Stimulated activated CD4-positive, alpha-beta T cell treated with anti-CD3 and anti-CD28 coated beads, TNF-alpha, amount 100 ng/mL, for 4 hours (primary cell): ENCODE results near the gene C6orf163.
"Not testable (repeated sequence)": the region's sequence is repeated elsewhere in the genome, so short reads cannot be mapped to it uniquely, and the experiment has no call there.

Experiments
- DNase-seq, 3 experiments: peaks; one replicate each; pipeline ENCODE4 v3.0.0-alpha.2; 2020; ENCODE audit warnings: low read depth in 3 of 3

The C6orf163 gene

GRCh38 chr6:87344731-87345130 lies at the start of gene C6orf163:
C6orf163 (plus strand) TSS chr6:87344813; CDS start chr6:87345100, 287 bp downstream.
- DNase-seq = no peak

- no peak for DNase-seq
Measured at GRCh38 chr6:87297119-87297518, 47.5 kb upstream of the C6orf163 start.

DNA sequence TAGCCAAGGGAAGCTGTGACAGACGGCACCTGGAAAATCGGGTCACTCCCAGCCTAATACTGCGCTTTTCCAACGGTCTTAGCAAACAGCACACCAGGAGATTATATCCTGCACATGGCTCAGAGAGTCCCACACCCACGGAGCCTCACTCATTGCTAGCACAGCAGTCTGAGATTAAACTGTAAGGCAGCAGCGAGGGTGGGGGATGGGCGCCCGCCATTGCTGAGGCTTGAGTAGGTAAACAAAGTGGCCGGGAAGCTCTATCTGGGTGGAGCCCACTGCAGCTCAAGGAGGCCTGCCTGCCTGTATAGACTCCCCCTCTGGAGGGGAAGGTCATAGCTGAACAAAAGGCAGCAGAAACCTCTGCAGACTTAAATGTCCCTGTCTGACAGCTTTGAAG lies 43.3 kb upstream of the C6orf163 start:
- DNase-seq = not testable (repeated sequence)

DNA sequence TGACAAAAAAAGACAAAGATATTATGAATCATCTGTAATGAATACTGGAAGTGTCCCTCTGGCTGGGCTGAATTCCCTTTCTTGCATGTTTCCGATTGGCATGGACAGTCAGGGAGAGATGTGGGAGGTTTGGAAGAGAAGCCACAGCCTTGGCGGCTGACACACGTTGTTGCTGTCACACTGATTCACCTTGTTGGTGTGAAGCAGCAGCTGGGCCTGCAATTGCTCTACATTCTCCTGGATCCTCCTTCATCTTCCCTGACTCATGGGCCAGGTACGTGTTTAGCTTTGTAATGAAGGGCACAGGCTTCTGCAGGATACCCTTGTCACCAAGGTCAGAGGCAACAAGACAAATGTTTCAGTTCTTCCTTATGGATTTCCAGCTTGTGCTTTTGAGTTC lies 35.6 kb upstream of the C6orf163 start:
- no peak for DNase-seq

DNA sequence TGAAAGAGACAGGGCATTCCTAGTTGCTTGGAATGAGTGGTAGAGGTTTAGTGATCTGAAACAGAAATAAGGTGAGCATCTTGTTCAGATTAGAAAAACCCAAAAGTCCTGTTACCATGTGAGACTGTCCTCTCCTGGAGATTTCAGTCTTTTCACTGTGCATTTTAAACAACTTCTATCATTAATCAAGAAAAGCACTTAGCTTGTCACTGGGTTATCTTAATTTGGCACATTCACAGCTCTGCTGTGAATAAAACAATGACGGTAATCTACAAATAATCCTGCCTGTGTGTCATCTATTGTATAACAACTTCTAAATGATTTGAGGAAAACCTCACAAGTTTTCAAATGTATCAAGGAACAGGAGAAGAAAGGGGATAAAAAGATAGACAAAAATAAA lies 31.8 kb upstream of the C6orf163 start:
- DNase-seq = no peak

DNA sequence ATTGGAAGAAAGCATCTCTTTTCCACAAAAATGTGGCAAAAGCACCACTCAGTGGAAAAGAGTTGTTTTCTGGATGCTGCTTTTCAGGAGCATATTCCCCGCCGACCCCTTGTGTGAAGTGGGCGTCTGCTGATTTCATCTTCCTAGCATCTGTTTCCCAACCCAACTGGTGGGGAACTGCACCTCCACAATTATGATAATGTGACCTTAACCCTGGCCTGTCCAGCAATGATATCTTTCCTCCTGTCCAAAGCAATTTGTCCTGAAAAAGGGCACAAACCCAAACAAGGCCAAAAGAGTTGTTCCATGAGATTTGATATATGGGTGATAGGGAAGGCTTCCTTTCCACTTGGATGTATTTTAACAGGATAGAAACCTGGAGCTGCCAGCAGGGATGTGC lies 29.5 kb upstream of the C6orf163 start:
- no peak for DNase-seq

DNA sequence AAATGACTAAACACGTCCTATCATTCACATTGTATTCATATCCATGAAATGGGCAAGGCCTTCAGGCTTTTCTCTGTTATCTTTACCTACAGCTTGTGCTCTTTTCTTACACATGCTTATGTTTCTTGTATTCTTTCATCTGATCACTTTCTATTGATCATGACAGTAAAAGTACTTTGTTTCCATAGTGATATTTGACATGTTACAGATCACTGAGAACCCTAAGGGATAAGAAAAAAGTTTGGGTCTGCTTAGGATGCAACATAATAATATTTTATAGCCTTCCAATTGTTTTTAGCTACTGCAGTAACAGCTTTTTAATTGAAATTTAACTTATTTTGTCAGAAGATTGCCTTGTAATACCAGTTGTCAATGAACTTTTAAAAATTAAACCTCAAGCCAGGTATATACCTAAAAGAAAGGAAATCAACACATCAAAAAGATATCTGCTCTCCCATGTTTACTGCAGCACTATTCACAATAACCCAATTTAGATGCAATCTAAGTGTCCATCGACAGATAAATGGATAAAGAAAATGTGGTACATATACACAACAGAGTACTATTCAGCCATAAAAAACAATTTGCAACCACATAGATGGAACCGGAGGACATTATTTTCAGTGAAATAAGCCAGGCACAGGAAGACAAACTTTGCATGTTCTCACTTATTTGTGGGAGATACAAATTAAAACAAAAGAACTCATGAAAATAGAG lies 25.2 kb upstream of the C6orf163 start:
- no peak for DNase-seq

DNA sequence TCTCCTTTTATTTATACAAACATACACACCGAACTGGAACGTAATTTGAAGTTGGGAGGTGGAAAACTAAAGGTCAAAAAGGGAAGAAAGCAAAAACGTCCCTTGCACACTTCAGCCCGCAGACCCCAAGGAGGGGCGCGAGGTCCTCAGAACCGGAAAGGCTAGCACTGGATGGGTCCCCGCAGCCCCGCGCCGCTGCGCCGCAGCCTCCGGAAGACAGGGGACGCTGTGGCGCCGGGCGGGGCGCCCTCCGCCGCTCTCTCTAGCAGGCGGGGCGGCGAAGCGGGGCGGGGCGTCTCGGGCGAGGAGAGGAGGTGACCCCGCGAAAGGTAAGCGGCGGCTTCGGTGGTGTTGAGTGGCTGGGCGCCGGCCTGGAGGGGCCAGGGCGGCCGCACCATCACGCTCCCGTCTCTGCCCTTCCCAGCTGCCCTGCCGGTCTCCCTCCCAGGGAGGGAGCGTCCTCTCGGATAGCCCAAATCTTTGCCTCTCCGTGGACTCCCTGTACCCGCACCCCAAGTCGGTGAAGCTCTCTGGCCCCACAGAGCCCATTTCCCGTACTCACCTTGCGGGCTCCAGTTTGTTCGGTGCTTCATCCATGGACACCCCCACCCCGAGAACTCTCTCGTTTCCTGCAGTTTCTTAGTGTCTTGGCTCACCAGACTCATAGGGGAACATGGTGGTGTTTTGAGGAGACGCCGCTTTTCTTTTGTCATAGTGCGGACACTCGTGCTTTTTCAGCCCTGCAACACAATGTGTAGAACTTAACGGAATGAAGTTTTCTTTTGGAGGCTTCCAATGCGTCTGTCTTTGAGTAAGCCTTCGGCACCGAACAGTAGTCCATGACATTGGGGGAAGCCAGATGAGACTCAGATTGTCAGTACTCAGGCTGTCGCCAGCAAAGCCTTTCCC lies 22.1 kb upstream of the C6orf163 start, which contains the start of gene SMIM8:
SMIM8 (plus strand) TSS at position 285 of the 909 bp plus-strand sequence. CDS start 14,444 bp downstream, outside the sequence.
- peak; percentile 70 to 79 (median 74) for DNase-seq

DNA sequence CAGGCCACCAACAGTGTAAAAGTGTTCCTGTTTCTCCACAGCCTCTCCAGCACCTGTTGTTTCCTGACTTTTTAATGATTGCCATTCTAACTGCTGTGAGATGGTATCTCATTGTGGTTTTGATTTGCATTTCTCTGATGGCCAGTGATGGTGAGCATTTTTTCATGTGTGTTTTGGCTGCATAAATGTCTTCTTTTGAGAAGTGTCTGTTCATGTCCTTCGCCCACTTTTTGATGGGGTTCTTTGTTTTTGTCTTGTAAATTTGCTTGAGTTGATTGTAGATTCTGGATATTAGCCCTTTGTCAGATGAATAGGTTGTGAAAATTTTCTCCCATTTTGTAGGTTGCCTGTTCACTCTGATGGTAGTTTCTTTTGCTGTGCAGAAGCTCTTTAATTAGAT lies 20.7 kb upstream of the C6orf163 start:
- not testable (repeated sequence) for DNase-seq

- no peak for DNase-seq
Measured at GRCh38 chr6:87330961-87331360, 13.7 kb upstream of the C6orf163 start.

DNA sequence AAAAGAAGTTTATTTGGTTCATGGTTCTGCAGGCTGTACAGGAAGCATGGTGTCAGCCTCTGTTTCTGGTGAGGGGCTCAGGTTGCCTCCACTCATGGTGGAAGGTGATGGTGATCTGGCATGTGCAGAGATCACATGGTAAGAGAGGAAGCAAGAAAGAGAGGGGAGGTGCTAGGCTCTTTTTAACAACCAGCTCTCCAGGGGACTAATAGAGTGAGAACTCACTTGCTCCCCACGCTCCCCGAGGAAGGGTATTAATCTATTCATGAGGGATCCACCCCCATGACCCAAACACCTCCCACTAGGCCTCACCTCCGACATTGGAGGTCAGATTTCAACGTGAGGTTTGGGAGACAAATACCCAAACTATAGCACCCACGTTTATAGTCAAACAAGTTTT lies 11.6 kb upstream of the C6orf163 start:
- no peak for DNase-seq

DNA sequence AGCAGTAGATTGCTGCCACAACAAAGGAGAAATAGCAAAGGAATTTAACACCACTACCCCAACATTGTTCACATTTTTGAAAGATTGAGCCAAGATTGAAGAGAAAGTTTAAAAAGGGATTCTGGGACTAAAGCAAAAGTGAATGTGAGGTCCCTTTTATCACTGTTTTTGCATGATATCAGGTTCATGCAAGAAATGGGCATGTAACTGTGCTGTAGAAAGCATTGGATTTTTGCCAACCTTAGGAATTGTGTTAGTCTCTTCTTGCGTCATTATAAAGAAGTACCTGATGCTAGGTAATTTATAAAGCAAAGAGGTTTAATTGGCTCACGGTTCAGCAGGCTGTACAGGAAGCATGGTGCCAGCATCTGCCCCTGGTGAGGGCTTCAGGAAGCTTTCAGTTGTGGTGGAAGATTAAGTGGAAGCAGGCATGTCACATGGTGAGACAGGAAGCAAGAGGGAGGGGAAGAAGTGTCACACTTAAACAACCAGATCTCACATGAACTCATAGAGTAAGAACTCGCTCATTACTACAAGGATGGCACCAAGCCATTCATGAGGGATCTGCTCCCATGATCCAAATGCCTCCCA lies 10.9 kb upstream of the C6orf163 start:
- DNase-seq = no peak

DNA sequence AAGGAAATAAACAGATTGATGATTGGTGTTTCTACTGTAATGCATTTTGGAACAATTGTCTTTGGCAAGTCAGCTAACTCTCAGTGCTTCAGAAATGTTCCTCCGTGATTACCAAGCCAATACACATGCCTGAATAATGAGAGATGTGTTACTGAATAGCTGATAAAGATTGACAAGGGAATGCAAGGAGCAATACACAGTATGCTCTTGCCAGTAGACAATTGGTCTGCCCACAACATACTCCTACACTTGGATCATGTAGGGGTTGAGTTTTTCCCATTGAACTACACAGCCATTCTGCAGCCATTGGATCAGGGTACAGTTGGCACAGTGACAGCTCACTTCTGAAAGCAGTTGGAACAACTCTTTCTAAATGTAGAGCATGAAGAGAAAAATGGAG lies 9.9 kb upstream of the C6orf163 start:
- DNase-seq = no peak

DNA sequence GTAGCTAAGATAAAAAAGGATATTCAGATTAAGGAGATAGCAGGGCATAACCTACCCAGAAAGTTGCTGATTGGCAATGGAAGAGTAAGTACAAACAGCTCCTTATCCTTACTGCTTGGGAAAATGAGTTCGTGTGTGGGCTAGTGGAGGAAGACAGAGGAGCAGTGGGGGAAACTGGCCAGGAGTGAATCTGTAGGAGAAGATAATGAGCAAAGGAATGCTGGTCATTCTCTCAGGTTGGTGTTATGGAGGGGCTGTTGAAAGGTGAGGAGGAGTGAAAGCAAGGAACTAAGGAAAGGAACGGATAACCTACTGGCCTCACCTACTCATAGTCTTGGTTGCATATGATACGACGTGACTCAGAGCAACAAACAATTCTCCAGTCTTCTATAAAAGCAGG lies 8.2 kb upstream of the C6orf163 start:
- DNase-seq = no peak

GRCh38 chr6:87340230-87340629 lies 4.4 kb upstream of the C6orf163 start:
- DNase-seq = no peak

DNA sequence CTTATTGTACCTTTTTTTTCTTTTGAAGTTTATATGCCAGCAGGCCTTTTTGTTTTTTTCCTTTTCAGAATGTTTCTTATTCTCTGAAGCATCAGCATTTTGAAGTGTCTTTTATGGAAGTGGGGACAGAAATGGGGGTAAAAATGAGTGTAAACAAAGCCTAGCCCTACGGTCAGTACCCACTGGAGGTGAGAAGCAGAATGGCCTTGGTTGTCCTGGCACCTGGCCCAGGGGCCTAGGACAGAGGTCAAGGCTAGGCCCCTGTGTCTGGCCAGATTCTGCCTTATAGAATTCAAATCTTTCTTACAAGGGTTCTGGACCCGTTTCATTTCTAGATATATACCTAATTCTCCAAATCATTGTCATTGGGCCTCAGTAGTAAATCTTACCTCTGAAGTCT lies 3.5 kb upstream of the C6orf163 start:
- DNase-seq = no peak

GRCh38 chr6:87341899-87342298 lies 2.7 kb upstream of the C6orf163 start:
- no peak for DNase-seq

DNA sequence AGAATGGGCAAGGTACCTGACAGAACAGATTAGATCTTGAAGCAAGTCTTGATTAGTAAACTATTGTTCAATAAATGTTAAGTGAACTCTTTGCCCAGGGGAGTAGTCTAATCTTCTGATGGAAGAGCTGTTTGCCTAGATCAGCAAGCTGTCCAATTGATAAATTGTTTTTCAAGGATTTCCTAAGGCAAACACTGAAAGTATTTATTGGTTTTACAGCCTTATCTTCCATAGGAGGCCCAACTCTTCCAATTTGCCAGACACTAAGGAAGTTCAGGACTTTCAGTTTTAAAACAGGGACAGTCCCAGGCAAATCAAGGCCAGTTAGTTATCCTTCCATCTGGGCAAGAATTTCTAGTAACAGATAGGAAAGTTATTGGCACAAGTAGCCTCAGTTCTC lies 1.8 kb upstream of the C6orf163 start:
- DNase-seq = no peak

GRCh38 chr6:87346700-87347099 lies 2.1 kb downstream of the C6orf163 start:
- no peak for DNase-seq

DNA sequence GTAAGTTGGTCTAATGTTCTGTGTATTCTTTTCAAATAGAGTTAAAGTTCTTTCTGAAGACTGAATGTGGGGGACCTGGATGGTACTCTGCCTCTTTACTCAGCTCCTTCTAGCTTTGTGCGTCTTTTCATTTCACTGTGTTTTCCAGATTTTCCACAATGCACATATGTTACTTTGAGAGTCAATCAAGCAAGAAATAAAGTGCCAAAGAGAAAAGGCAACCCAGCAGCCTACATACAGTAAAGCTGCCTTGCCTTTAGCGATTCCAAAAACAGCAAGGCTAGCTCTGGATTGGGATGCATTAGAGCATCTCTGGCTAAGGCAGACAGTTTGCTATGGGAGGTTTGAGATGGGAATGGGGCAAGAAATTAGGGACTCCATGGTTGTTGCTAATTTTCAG lies 5.3 kb downstream of the C6orf163 start:
- DNase-seq = no peak

- DNase-seq = no peak
Measured at GRCh38 chr6:87350516-87350915, 5.9 kb downstream of the C6orf163 start.

DNA sequence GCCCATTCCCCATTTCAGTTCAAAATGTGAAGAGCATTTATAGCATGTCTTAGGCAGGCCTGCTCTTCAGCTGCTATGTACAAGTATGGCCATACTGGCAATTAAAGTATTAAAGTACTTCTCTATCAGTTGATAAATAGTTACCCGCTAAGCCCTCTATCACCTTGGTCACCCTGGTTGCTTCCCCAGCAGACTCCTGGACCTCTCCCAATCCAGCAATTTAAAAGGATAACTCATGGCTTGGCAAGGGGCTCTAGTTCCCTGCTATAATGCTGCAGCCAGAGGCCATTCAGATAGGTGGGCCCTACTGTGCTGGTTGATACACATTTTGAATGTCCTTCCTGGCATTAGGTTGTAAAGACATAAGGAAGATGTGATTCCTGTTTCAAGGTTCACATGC lies 7.0 kb downstream of the C6orf163 start:
- DNase-seq = no peak

DNA sequence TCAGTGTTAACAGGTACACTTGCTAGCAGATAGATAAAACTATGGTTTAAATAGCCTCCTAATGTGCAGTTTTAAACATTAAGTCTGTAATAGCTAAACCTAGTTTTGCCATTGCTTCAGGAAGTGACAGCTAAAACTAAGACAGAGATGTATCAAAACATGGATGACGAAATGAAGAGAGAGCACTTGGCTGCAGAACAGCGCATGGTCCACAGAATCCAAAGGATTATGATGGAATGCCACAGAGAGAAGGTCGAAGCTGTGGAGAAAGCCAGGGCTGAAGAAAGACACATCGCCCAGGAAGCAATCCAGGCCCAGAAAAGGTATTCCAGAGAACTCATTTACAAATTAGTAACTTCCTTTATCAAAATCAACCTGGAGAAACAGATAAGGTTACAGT lies 11.6 kb downstream of the C6orf163 start:
- DNase-seq = no peak
